Kidney epithelial cell (primary cell): Measurements from ENCODE around the gene RNF157. TPM values are rescaled to one million over a fixed set of nuclear protein-coding genes. Genes with fewer than 3 reads are reported as not detected.

ENCODE experiments used
- DNase-seq: peaks from one replicate; pipeline ENCODE4 v3.0.0-alpha.2; 2010; ENCODE audit warnings: low read depth
- H3K27me3 ChIP-seq: 2 replicates; pipeline ENCODE4 v1.6.0; 2011; ENCODE audit warnings: low read length; ENCODE audit not compliant: control insufficient read depth, insufficient read depth
- H3K36me3 ChIP-seq: 2 replicates; pipeline ENCODE4 v1.5.1; 2011; ENCODE audit warnings: low read length; ENCODE audit not compliant: control insufficient read depth, insufficient read depth
- H3K4me3 ChIP-seq: 2 replicates; pipeline ENCODE4 v1.5.1; 2011; ENCODE audit warnings: low read depth, mild to moderate bottlenecking, control low read depth, low read length
- total RNA-seq: library from RNA; depleted of rRNA; stranded (reverse); fragments of >200 nt; gene quantifications from 2 replicates; pipeline ENCODE4 v1.2.3, GENCODE V29; 2015
- TF ChIP-seq, protein P1 (sequence below): IDR thresholded peaks from 2 replicates; pipeline ENCODE4 v1.5.1; 2011; ENCODE audit warnings: mild to moderate bottlenecking, moderate library complexity, low read length, control low read depth, inconsistent platforms; ENCODE audit not compliant: insufficient read depth, poor library complexity, severe bottlenecking

The RNF157 gene
- total RNA-seq, 1 donor from 2014 or later = 6.0 TPM

DNA sequence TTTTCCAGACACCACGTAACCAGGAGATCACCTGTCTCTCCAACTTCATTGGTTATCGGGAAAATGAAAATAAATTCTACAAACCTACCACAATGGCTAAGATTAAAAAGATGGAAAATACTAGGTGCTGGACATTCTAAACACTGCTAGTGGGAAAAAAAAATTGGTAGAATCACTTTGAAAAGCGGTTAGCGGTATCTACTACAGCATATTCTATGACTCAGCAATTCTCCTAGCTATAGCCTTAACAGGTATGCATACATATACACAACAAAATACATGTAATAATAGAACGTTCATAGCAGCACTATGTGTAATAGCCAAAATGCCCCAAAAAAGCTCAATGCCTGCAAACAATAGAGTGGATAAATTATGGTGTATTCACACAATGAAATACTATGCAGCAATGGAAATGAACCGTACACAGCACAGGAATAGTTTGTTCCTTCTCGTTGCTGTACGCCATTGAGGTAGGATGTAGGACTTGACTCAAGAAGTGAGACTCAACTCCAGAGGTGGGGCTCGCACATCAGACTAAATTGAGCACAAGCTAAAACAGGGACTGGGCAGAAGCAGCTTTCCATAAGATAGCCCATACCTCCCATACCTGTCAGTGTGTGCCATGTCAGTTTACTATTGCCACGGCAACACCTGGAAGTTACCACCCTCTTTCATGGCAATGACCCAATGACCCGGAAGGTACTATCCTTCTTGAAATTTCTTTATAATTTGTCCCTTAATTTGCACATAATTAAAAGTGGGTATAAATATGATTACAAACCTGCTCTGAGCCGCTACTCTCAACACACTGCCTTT, 44.8 kb downstream of the RNF157 start:
- no peak overlapping the region for H3K4me3 ChIP-seq
- no peaks in the 10 kb centered on the region for H3K36me3 ChIP-seq
- no peaks in the 10 kb centered on the region for H3K27me3 ChIP-seq
- no peak for DNase-seq
- TF ChIP-seq, protein P1, sequence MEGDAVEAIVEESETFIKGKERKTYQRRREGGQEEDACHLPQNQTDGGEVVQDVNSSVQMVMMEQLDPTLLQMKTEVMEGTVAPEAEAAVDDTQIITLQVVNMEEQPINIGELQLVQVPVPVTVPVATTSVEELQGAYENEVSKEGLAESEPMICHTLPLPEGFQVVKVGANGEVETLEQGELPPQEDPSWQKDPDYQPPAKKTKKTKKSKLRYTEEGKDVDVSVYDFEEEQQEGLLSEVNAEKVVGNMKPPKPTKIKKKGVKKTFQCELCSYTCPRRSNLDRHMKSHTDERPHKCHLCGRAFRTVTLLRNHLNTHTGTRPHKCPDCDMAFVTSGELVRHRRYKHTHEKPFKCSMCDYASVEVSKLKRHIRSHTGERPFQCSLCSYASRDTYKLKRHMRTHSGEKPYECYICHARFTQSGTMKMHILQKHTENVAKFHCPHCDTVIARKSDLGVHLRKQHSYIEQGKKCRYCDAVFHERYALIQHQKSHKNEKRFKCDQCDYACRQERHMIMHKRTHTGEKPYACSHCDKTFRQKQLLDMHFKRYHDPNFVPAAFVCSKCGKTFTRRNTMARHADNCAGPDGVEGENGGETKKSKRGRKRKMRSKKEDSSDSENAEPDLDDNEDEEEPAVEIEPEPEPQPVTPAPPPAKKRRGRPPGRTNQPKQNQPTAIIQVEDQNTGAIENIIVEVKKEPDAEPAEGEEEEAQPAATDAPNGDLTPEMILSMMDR = no peak

DNA sequence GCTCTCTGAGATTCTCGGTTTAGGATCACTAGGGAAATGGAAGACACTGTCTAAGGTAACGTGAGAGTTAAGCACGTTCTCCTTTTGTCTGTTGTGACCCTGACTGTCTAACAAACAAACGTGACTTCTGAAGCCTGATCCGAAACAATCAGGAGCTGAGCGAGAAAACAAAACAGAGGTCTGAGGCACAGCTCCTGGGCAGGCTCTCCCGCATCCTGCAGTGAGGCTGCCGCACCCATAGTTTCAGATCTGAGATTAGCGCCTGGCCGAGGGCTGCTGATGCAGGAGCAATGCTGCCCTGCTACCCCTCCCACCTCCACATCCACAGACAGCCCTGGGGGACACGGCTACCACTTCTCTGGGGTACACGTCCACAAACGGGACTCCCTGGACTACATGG, 46.7 kb downstream of the RNF157 start:
- H3K36me3 ChIP-seq = no peaks in the 10 kb centered on the region
- H3K27me3 ChIP-seq = peaks cover 2% of the 10 kb centered on the region
- no peak for DNase-seq
- TF ChIP-seq, protein P1 = no peak
- H3K4me3 ChIP-seq = no peak overlapping the region

DNA sequence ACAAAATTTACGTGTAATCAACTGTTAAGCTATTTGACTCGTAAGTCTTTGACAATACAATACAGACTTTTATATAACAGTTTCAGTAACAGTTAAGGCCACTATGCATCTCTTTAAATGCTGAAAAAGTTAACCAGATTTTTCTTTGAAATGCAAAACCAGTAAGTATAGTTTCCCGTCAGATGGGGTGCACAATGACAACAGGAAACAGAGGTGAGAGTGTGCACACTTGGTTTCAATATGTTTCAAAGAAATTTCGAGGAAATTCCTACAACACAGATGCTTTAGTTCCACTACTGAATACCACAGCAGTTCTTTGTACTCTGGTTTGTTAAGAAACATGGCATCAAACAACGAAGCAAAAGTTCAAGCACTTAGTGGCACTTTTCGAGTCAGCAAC, 48.4 kb downstream of the RNF157 start:
- no peak for DNase-seq
- TF ChIP-seq, protein P1 = no peak
- Histone ChIP-seq H3K27me3 (peaks cover 2% of the 10 kb centered on the region), H3K36me3 (no peaks in the 10 kb centered on the region), H3K4me3 (no peak overlapping the region)

DNA sequence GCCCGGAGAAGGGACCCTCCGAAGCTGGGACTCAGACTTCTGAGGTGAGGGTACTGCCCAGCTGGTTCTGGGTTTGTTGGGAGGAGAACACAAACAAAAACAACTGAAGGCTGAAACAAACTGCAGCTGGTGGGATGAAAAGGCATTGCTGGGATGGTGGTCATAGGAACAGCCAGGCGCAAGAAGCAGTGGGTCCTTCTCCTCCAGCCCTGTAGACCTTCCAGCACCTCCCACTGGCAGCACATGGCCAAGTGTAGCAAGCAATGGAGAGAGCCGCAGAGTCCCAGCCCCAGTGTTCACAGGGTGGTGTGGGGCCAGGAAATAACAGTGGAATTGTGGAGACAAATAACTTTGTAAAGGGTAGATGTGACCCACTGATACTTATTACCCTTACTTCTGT, 50.6 kb downstream of the RNF157 start:
- DNase-seq = no peak
- Histone ChIP-seq H3K4me3 (no peak overlapping the region), H3K27me3 (peaks cover 2% of the 10 kb centered on the region), H3K36me3 (no peaks in the 10 kb centered on the region)
- TF ChIP-seq, protein P1 = no peak

- no peak for DNase-seq
- Histone ChIP-seq H3K36me3 (no peaks in the 10 kb centered on the region), H3K4me3 (no peak overlapping the region), H3K27me3 (peaks cover 2% of the 10 kb centered on the region)
- TF ChIP-seq, protein P1 = no peak
Measured at GRCh38 chr17:76189247-76189646, 51.0 kb downstream of the RNF157 start.
